Astrocyte (in vitro differentiated cells and primary cell): Measurements from ENCODE around the gene TDRD12. TPM values are rescaled to one million over a fixed set of nuclear protein-coding genes. Genes with fewer than 3 reads are reported as not detected.

ENCODE experiments used
- DNase-seq: peaks from one replicate; pipeline ENCODE4 v3.0.0-alpha.2; 2010; ENCODE audit warnings: low read depth
- FAIRE-seq: peaks from 2 replicates; lab custom pipeline; 2011; peaks lifted over from hg19 to GRCh38; lab: Jason Lieb, UNC
- H2AFZ ChIP-seq: 2 replicates; pipeline ENCODE4 v1.6.0; 2012; ENCODE audit warnings: low read depth, low read length, inconsistent platforms
- H3K27ac ChIP-seq: 2 replicates; pipeline ENCODE4 v1.5.1; 2011; ENCODE audit warnings: low read depth, low read length, inconsistent platforms
- H3K27me3 ChIP-seq: 2 replicates; pipeline ENCODE4 v1.6.0; 2011; ENCODE audit warnings: low read length, inconsistent platforms; ENCODE audit not compliant: insufficient read depth
- H3K36me3 ChIP-seq: 2 replicates; pipeline ENCODE4 v1.5.1; 2011; ENCODE audit warnings: low read length, inconsistent platforms; ENCODE audit not compliant: insufficient read depth
- H3K4me1 ChIP-seq: 2 replicates; pipeline ENCODE4 v1.5.1; 2011; ENCODE audit warnings: low read length, inconsistent platforms; ENCODE audit not compliant: insufficient read depth
- H3K4me2 ChIP-seq: 2 replicates; pipeline ENCODE4 v1.6.0; 2012; ENCODE audit warnings: low read length, inconsistent platforms
- H3K4me3 ChIP-seq: 2 replicates; pipeline ENCODE4 v1.5.1; 2011; ENCODE audit warnings: low read depth, mild to moderate bottlenecking, low read length, inconsistent platforms; ENCODE audit not compliant: insufficient read depth
- H3K79me2 ChIP-seq: 2 replicates; pipeline ENCODE4 v1.6.0; 2012; ENCODE audit warnings: mild to moderate bottlenecking, low read length, inconsistent platforms; ENCODE audit not compliant: insufficient read depth
- H3K9ac ChIP-seq: 2 replicates; pipeline ENCODE4 v1.6.0; 2012; ENCODE audit warnings: mild to moderate bottlenecking, low read length, inconsistent platforms
- H3K9me3 ChIP-seq: 2 replicates; pipeline ENCODE4 v1.5.1; 2012; ENCODE audit warnings: low read depth, mild to moderate bottlenecking, low read length, inconsistent platforms; ENCODE audit not compliant: insufficient read depth
- H4K20me1 ChIP-seq: 2 replicates; pipeline ENCODE4 v1.6.0; 2012; ENCODE audit warnings: low read length, inconsistent platforms; ENCODE audit not compliant: insufficient read depth
- H3K27ac Mint-ChIP-seq: one replicate; pipeline ENCODE4 v1.8.0; 2021; ENCODE audit warnings: mild to moderate bottlenecking, mixed read lengths; ENCODE audit not compliant: unreplicated experiment
- H3K27me3 Mint-ChIP-seq: one replicate; pipeline ENCODE4 v1.8.0; 2021; ENCODE audit warnings: low read depth, mixed read lengths; ENCODE audit not compliant: unreplicated experiment
- H3K36me3 Mint-ChIP-seq: one replicate; pipeline ENCODE4 v1.8.0; 2021; ENCODE audit warnings: low read depth, mixed read lengths; ENCODE audit not compliant: unreplicated experiment
- H3K4me1 Mint-ChIP-seq: one replicate; pipeline ENCODE4 v1.8.0; 2021; ENCODE audit warnings: low read depth, mixed read lengths; ENCODE audit not compliant: unreplicated experiment
- H3K4me3 Mint-ChIP-seq: one replicate; pipeline ENCODE4 v1.8.0; 2021; ENCODE audit warnings: mild to moderate bottlenecking, moderate library complexity, mixed read lengths; ENCODE audit not compliant: unreplicated experiment
- H3K9me3 Mint-ChIP-seq: one replicate; pipeline ENCODE4 v1.8.0; 2021; ENCODE audit warnings: mild to moderate bottlenecking, mixed read lengths; ENCODE audit not compliant: unreplicated experiment
- CTCF ChIP-seq: IDR thresholded peaks from 2 replicates; pipeline ENCODE4 v1.5.1; 2011; ENCODE audit warnings: low read depth, mild to moderate bottlenecking, inconsistent platforms, low read length, moderate library complexity; ENCODE audit not compliant: insufficient read depth
- EZH2 ChIP-seq: IDR thresholded peaks from 2 replicates; pipeline ENCODE4 v1.6.1; 2012; ENCODE audit warnings: mild to moderate bottlenecking, low read length, inconsistent platforms; ENCODE audit not compliant: insufficient read depth
- total RNA-seq: library from RNA; stranded (reverse); gene quantifications from 2 replicates; pipeline ENCODE4 v1.2.1, GENCODE V29; 2021

The TDRD12 gene
- total RNA-seq, 1 donor from 2014 or later = not detected

DNA sequence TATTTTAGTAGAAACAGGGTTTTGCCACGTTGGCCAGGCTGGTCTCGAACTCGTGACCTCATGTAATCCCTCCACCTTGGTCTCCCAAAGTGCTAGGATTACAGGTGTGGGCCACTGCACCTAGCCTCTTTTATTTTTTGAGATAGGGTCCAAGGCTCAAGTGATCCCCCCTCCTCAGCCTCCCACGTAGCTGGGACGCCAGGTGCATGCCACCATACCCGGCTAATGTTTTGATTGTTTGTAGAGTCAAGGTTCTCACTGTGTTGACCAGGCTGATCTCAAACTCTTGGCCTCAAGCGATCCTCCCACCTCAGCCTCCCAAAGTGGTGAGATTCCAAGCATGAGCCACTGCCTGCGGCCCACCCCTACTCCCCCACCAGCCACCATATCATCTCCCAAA is 143.7 kb downstream of the TDRD12 start:
- Histone ChIP-seq H3K79me2 (no peaks in the 10 kb centered on the region), H3K27me3 (no peaks in the 10 kb centered on the region), H2AFZ (no peak overlapping the region), H3K4me1 (no peaks in the 10 kb centered on the region), H3K4me3 (no peak overlapping the region), H3K9me3 (no peaks in the 10 kb centered on the region), H4K20me1 (no peaks in the 10 kb centered on the region), H3K9ac (no peak overlapping the region), H3K4me2 (no peak overlapping the region), H3K27ac (no peak overlapping the region), H3K36me3 (no peaks in the 10 kb centered on the region)
- no peak overlapping the region for H3K27ac Mint-ChIP-seq
- no peaks in the 10 kb centered on the region for H3K4me1 Mint-ChIP-seq
- H3K36me3 Mint-ChIP-seq = no peaks in the 10 kb centered on the region
- FAIRE-seq = no peak
- no peaks in the 10 kb centered on the region for H3K9me3 Mint-ChIP-seq
- no peak overlapping the region for H3K4me3 Mint-ChIP-seq
- peaks cover 3% of the 10 kb centered on the region for H3K27me3 Mint-ChIP-seq
- no peak for TF ChIP-seq CTCF
- no peak for TF ChIP-seq EZH2
- DNase-seq = no peak

GRCh38 chr19:32863841-32864240 is 144.3 kb downstream of the TDRD12 start:
- H3K4me3 ChIP-seq = no peak overlapping the region
- H4K20me1 ChIP-seq = no peaks in the 10 kb centered on the region
- H3K4me1 ChIP-seq = no peaks in the 10 kb centered on the region
- H3K4me2 ChIP-seq = no peak overlapping the region
- Mint-ChIP-seq H3K27me3 (peaks cover 3% of the 10 kb centered on the region), H3K36me3 (no peaks in the 10 kb centered on the region), H3K4me1 (no peaks in the 10 kb centered on the region), H3K4me3 (no peak overlapping the region), H3K27ac (no peak overlapping the region), H3K9me3 (no peaks in the 10 kb centered on the region)
- H3K36me3 ChIP-seq = no peaks in the 10 kb centered on the region
- no peaks in the 10 kb centered on the region for H3K9me3 ChIP-seq
- FAIRE-seq = no peak
- DNase-seq = no peak
- H3K27me3 ChIP-seq = no peaks in the 10 kb centered on the region
- no peak overlapping the region for H3K27ac ChIP-seq
- TF ChIP-seq EZH2 = no peak
- no peak for TF ChIP-seq CTCF
- H3K79me2 ChIP-seq = no peaks in the 10 kb centered on the region
- H2AFZ ChIP-seq = no peak overlapping the region
- no peak overlapping the region for H3K9ac ChIP-seq

GRCh38 chr19:32864318-32865007 is 144.9 kb downstream of the TDRD12 start:
- H2AFZ ChIP-seq = no peak overlapping the region
- no peak overlapping the region for H3K9ac ChIP-seq
- Mint-ChIP-seq H3K36me3 (no peaks in the 10 kb centered on the region), H3K4me1 (no peaks in the 10 kb centered on the region), H3K4me3 (no peak overlapping the region), H3K9me3 (no peaks in the 10 kb centered on the region), H3K27me3 (peaks cover 3% of the 10 kb centered on the region), H3K27ac (no peak overlapping the region)
- DNase-seq (no peak), FAIRE-seq (no peak)
- H3K36me3 ChIP-seq = no peaks in the 10 kb centered on the region
- no peak overlapping the region for H3K4me2 ChIP-seq
- H3K4me3 ChIP-seq = no peak overlapping the region
- H3K9me3 ChIP-seq = no peaks in the 10 kb centered on the region
- no peaks in the 10 kb centered on the region for H3K4me1 ChIP-seq
- TF ChIP-seq EZH2 (no peak), CTCF (no peak)
- no peaks in the 10 kb centered on the region for H3K27me3 ChIP-seq
- no peaks in the 10 kb centered on the region for H3K79me2 ChIP-seq
- H3K27ac ChIP-seq = no peak overlapping the region
- H4K20me1 ChIP-seq = no peaks in the 10 kb centered on the region
